GM10266 (cell line): ENCODE measurements around the gene OR52I2.

ENCODE experiments used
- DNase-seq: peaks from one replicate; pipeline ENCODE4 v3.0.0; 2012; ENCODE audit errors: extremely low spot score
- CTCF ChIP-seq: IDR thresholded peaks from 2 replicates; pipeline ENCODE4 v1.5.1; 2012; ENCODE audit warnings: mild to moderate bottlenecking, low read depth; ENCODE audit not compliant: control insufficient read depth, insufficient read depth; ENCODE audit errors: missing control alignments

Gene OR52I2

DNA sequence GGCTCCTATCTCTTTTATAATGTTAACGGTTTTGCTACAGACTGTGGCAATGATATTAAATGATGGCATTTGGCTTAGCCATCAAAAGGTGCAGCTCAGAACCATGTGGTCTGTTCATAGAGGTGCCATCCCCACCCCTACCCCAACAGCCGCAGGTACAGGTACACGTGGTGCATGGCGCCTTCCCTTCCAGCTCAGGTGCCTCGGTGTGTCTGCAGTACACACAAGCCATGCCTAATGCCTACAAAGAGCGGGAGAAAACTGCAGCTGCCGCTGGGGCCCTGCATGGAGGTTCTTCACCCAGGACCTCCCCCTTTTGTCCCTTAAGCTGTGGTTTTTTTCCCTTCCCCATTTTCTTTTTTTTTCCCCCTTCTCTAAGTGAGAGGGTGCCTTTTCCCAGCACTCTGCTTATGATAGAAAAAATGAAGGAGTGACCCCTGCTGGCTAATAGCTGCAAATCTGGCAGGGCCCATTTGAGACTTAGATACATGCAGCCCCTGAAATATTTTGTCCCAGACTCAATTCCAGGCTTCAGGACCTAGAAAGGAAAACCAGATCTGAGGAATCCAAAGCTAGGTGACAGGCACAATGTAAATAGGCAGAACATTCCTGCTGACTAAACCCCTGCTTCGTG is 30.1 kb upstream of the OR52I2 start:
- DNase-seq = no peak
- peak; percentile 27 for TF ChIP-seq CTCF

DNA sequence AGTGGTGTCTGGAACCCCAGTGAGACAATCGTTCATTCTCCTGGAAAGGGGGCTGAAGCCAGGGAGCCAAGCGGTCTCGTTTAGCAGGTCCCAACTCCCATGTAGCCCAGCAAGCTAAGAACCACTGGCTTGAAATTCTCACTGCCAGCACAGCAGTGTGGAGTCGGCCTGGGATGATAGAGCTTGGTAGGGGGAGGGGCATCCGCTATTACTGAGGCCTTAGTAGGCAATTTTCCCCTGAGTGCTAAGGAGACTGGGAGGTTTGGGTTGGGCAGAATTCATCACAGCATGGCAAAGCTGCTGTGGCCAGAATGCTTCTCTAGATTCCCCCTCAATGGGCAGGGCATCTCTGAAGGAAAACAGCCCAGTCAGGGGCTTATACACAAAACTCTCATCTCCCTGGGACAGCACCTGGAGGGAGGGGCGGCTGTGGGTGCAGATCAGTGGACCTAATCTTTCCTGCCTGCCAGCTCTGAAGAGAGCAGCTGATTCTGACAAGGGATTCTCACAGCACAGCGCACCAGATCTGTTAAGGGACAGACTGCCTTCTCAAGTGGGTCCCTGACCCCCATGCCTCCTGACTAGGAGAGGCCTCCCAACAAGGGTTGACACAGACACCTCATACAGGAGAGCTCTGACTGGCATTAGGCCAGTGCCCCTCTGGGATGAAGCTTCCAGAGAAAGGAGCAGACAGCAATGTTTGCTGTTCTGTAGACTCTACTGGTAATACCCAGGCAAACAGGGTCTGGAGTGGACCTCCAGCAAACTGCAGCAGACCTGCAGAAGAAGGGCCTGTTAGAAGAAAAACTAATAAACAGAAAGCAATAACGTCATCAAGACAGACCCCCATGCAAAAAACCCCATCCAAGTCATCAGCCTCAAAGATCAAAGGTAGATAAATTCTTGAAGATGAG is 21.8 kb upstream of the OR52I2 start:
- no peak for TF ChIP-seq CTCF
- DNase-seq = no peak

DNA sequence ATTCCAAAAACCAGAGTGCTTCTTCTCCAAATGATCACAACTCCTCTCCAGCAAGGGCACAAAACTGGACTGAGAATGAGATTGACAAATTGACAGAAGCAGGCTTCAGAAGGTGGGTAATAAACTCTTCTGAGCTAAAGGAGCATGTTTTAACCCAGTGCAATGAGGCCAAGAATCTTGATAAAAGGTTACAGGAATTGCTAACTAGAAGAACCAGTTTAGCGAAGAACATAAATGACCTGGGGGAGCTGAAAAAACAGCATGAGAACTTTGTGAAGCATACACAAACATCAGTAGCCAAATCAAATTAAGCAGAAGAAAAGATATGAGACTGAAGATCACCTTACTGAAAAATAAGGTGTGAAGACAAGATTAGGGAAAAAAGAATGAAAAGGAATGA is 21.1 kb upstream of the OR52I2 start:
- no peak for TF ChIP-seq CTCF
- DNase-seq = no peak

GRCh38 chr11:4565371-4565770 is 16.2 kb upstream of the OR52I2 start:
- no peak for DNase-seq
- no peak for TF ChIP-seq CTCF

GRCh38 chr11:4569075-4569474 is 12.5 kb upstream of the OR52I2 start:
- no peak for TF ChIP-seq CTCF
- no peak for DNase-seq

GRCh38 chr11:4576880-4577279 is 4.7 kb upstream of the OR52I2 start:
- no peak for DNase-seq
- TF ChIP-seq CTCF = no peak

DNA sequence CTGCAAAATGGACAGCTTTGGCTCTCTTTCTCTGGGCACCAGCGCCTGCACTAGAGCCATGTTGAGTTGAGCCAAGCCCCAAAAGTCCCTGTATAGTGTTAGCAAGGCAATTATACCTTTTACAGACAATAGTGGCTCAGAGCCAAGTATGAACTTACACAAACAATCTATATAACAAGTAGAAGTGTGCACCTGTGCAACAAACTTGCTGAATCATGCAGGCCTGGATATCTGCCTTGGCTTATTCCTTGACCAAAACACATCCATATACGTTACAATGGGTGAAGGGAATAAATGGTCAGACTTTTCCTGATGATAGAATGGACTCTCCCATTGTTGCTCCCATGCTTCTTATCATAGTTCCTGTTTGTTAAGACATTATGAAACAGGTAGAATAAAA is 3.8 kb upstream of the OR52I2 start:
- DNase-seq = no peak
- TF ChIP-seq CTCF = no peak
